HG03135 (cell line): Measurements from ENCODE around the gene NUP98.
"Not testable (repeated sequence)": the region's sequence is repeated elsewhere in the genome, so short reads cannot be mapped to it uniquely, and the experiment has no call there.

ENCODE experiments used
- ATAC-seq: cut with Tn5 transposase; IDR thresholded peaks from one replicate; pipeline ENCODE4 v1.9.1; 2021; ENCODE audit warnings: mild to moderate bottlenecking, moderate library complexity; ENCODE audit not compliant: unreplicated experiment

The NUP98 gene

DNA sequence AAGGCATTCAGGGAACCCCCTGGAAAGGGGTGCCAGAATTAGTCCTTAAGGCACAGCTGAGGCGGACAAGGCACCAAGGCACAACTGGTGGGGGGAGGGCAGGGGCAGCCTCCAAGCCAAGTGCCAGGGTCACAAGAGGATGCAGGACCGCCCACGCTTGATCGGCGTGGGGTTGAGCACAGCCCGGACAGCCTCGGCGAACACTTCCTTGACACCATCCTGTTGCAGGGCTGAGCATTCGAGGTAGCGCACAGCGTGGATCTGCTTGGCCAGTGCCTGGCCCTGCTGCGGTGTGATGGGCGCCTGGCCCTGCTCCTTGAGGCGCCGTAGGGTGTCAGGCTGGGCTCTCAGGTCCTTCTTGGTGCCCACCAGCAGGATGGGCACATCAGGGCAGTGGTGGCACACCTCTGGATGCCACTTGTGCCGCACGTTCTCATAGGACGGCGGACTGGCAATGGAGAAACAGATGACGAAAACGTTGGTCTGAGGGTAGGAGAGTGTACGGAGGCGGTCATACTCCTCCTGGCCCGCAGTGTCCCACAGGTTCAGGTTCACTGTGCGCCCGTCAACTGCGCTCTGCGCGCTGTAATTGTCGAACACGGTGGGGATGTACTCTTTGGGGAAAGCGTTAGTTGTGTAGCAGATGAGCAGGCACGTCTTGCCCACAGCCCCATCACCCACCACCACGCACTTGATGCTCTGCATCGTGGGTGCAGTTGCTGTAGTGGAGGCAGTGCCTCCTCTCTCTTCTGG lies 30.3 kb upstream of the NUP98 start:
- no peak for ATAC-seq

DNA sequence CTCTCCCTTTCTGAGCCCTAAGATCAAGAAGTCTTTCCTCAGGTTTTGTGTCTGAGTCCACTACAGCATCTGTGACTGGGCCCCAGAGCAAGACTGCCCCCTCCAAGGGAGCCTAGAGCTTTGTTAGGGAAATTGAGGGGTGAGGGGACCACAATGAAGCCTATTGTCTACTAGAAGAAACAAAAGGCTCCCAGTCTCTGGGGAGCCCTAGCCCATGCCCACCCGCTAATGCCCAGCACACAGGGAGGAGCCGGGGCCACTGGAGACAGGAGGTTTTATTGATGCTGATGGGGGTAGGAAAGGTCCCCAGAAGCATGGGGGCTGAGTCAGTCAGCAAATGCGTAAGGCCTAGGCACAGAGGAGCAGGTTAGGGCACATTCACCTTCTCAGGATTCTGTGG lies 29.4 kb upstream of the NUP98 start:
- ATAC-seq = no peak

DNA sequence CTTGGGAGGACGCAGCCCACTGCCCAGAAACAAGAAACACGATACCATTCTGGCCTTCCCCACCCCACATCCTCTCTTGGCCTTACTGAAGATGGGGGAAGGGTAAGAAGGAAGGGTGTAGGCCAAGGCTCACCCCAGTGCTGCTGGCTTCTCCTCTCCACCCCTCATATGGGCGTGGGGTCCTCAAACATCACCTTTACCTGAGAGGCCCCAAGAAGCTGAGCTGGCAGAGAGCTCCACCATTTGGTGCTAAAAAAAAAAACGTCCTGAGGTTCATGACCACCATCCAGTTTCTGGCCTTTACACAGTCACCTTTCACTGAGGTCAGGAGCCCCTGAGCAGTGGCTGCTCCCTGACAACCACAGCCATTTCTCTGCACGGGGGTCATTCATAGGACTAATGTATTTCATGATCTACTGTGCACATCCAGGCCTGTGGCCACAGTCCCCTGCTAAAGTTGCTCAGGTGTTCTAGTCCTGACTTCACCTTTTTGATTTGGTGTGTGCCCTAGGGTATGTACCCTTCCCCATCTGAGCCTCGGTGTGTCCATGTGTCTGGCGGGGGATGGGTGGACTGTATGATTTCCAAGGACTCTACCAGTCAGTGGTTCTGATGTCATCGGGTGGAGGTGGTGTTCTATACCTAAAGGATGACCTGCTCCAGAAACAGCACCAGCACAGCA lies 28.3 kb upstream of the NUP98 start:
- ATAC-seq = no peak

DNA sequence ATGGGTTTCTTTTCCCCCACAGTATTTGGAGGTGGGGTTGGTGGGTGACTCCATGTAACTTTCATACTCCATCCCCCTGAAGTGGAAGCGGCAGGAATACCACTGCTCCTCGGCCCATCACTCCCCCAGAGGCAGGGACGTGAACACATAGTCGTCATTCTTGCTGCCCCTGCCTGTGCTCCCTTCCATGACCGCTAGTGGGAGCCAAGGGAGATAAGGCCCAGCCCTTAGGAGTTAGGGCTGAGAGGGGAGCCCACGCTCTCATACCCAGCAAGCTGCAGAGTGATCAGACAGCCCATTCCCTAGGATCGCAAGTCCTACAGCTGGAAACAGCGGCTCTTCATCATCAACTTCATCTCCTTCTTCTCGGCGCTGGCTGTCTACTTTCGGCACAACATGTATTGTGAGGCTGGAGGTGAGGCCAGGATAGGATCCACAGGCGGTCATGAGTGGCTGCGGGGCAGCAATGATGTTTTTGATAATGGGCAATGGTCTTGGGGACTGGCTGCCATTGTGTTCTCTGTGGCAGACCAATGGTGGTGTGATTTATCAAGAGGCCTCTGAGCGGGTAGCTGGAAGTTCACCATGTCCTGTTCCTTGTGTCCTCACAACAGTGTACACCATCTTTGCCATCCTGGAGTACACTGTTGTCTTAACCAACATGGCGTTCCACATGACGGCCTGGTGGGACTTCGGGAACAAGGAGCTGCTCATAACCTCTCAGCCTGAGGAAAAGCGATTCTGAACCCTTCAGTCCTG lies 27.5 kb upstream of the NUP98 start:
- ATAC-seq = no peak

DNA sequence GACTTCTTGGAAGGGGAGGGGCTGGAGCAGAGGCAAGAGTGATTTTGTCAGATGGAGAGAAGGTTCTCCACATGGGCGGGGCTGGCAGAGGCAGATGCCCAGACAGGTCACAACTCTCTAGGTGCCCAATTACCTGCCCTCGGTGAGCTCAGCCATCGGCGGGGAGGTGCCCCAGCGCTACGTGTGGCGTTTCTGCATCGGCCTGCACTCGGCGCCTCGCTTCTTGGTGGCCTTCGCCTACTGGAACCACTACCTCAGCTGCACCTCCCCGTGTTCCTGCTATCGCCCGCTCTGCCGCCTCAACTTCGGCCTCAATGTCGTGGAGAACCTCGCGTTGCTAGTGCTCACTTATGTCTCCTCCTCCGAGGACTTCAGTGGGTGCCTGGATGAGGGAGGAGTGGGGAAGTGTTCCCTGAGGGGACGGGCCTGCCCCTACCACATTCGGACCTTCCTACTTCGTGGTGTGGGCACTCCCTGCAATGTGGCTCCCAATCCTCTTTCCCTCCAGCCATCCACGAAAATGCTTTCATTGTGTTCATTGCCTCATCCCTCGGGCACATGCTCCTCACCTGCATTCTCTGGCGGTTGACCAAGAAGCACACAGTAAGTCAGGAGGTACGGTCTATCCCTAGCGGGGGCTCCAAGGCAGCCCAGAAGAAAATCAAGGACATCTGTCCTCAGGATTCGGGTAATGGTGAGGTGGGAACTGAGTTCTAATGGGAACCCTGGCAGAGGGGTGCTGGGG lies 26.6 kb upstream of the NUP98 start:
- ATAC-seq = no peak

DNA sequence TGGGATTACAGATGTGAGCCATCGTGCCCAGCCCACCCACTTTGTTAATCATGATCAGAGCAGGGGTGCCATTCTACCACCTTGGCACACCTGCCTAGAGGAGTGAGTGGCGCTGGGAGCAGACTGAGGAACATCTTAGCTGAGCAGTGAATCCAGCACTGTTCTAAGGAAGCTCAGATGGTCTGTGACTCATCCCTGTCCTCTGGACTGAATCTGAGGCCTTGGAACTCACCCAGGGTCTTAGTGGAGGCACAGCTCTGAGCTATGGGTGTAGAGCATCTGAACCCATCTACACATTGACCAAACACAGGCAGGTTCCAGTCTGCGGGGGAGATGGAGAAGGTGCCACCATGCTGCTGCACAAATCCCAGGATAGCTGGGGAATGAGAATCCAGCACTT lies 25.9 kb upstream of the NUP98 start:
- ATAC-seq = no peak

DNA sequence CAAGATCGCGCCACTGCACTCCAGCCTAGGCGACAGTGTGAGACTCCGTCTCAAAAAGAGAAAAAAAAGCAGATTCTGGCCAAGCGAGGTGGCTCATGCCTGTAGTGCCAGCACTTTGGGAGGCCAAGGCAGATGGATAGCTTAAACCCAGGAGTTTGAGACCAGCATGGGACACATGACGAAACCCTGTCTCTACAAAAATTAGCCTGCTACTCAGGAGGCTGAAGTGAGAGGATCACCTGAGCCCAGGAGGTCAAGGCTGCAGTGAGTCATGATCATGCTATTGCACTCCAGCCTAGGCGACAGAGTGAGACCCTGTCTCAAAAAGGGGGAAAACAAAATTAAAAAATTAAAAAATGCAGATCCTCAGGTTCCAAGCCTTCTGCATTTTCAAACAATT lies 25.0 kb upstream of the NUP98 start:
- no peak for ATAC-seq

DNA sequence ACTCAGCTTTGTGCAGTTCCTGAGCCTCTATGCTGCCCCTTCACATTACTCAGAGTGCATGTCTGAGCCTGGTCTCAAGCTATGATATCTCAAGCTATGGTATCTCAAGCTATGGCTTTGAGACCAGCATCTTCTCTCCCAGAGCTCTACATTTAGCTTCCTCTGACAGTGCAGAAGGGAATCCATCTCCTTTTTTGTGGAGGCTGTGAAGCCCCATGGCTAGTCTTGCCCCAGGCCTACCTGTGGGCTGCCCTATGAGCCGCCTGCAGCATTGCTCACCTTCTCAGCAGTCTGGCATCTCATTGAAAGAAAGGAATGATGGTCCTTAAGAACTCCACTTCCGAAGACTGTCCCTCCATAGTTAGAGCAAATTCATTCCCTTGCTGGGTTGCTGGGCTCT lies 23.6 kb upstream of the NUP98 start:
- no peak for ATAC-seq

DNA sequence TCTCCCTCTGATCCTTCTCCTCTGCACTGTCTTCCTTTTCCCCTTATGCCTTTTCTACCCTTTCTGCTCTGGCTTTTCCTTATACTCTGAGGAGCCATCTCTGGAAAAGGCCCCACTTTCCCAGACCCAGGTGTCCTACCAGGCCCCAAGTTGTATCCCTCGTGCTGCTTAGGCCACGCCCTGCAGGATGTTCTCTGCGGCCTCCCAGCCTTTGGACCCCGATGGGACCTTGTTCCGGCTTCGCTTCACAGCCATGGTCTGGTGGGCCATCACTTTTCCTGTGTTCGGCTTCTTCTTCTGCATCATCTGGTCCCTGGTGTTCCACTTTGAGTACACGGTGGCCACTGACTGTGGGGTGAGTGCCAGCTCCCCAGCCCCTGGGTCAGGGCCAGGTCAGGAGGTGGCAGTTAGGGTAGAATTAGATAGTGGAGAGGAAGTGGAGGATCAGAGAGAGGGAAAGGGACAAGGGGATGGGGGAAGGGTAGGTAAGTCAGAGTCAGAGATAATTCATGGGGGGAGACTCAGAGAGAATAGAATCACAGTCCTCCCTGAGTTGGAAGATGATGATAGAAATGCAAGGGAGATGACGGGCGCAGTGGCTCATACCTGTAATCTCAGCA lies 19.9 kb upstream of the NUP98 start:
- no peak for ATAC-seq

DNA sequence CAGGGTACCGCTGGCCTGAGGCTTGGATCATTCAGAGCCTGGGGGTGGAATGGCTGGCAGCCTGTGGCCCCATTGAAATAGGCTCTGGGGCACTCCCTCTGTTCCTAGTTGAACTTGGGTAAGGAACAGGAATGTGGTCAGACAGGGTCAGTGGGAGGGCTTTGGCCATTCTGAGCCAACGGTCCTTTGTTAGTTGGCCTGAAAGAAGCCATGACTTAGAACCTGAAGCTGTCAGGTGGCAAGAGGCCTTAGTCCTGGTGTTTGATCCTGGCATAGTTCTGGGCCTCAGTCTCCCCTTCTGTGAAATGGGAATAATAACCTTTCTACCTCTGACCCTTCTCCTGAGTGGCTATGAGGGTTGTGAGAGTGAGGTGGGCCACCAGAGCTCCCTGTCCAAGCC lies 19.3 kb upstream of the NUP98 start:
- no peak for ATAC-seq

DNA sequence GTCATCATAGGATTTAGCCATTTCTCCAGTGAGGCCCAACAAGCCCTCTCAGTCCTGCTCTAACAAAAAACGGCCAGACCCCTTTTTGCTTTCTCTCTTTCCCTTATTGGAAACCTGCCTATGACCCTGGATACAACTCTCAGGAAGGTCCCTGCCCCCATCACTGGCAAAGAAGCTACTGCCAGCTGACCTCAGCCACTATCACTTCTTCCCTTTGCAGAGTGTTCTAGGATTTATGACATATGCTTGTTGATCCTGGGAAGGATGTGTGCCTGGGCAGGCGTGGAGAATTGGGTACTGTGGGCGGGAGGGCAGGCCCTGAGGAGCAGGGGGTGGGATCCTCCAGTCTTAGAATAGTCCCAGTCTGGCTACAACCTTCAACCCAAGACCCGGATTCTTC lies 18.5 kb upstream of the NUP98 start:
- no peak for ATAC-seq

DNA sequence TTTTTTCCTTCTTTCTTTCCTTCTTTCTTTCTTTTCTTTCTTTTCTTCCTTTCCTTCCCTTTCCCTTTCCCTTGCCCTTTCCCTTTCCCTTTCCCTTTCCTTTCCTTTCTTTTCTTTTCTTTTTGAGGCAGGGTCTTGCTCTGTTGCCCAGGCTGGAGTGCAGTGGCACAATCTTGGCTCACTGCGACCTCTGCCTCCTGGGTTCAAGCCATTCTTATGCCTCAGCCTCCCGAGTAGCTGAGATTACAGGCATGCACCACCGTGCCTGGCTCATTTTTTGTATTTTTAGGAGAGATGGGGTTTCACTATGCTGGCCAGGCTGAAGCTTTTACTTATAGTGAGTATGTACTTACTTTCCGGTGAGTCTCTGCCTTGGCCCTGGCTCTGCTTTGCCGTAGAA lies 17.5 kb upstream of the NUP98 start:
- not testable (repeated sequence) for ATAC-seq

DNA sequence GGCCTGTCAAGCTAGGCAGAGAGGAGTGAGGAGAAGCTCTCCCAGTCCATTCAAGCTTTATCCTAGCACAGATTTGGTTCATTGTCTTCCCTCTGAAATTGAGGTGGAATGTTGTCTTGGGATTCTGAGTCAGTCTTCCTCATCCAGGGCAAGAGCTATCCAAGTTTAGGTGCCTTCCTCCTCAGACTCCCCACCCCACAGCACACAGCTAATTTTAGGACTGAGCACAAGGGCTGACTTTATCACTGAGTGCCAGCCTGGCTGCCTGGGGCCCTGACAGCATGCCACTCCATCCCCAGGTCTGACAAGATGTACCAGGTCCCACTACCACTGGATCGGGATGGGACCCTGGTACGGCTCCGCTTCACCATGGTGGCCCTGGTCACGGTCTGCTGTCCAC lies 13.6 kb upstream of the NUP98 start:
- no peak for ATAC-seq

DNA sequence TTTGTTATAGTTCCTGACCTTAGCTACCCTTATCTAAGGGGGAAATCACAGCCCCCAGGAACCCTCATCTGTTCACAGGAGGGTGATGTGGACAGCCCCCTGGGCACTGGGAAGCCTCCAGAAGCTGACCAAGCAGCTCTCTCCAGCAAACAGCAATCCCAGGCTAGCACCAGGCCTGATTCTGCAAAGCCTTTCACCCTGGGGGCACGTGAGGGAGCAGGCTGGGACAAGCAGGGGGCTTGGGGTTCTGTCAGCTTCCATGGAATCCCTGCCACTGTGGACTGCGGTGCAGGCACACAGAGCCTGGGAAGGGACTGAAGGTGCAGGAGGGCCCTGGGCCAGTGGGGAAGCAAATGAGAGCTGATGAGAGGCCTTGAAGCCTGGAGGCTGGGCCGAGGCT lies 13.1 kb upstream of the NUP98 start:
- ATAC-seq = no peak

DNA sequence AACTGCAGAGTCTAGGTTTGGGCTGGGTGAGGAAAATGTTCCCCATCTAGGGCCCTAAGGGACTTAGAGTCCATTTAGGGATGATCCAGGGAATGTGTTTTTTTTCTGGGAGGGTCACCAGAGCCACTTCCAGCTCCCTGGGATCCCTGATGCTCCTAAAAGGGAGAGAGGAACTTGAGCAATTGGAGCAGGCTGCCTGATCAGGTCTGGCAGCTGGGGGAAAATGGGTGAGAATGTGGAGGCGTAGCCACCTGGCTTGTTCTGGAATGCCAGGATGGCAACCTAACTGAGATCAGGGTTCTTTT lies 12.2 kb upstream of the NUP98 start:
- no peak for ATAC-seq

DNA sequence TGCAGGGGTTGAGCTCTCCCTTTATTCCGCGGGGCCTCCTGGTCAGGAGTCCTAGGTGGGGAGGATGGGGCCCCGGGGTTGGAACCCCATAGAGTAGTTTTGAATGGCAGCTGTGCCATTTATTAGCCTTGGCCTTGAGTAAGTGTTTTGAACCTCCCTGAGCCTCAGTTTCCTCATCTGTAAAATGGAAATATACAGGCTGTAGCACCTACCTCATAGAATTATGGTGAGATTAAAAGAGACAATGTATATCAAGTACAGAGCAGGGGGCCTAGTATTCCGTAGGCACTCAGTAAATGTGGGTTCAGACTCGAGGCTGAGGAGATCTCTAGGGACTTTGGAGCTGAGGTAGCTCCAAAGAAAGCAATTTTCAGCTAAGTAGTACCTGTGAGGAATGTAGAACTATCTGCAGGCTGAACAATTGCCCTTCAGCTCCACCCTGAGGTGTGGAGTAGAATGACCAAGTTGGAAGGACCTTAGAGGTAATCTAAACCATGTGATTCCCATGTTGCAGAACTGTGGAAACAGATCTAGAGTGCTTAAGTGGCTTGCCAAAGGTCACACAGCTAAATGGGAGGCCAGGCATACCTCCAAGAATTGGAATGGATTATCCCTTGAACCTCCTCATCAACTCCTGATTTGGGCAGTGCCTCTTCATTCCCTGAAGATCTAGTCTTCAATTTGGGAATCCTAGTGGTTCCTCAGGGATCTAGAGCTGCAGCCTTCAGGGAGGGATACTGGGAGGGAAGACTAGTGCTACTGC lies 11.7 kb upstream of the NUP98 start:
- ATAC-seq = peak; percentile 78

DNA sequence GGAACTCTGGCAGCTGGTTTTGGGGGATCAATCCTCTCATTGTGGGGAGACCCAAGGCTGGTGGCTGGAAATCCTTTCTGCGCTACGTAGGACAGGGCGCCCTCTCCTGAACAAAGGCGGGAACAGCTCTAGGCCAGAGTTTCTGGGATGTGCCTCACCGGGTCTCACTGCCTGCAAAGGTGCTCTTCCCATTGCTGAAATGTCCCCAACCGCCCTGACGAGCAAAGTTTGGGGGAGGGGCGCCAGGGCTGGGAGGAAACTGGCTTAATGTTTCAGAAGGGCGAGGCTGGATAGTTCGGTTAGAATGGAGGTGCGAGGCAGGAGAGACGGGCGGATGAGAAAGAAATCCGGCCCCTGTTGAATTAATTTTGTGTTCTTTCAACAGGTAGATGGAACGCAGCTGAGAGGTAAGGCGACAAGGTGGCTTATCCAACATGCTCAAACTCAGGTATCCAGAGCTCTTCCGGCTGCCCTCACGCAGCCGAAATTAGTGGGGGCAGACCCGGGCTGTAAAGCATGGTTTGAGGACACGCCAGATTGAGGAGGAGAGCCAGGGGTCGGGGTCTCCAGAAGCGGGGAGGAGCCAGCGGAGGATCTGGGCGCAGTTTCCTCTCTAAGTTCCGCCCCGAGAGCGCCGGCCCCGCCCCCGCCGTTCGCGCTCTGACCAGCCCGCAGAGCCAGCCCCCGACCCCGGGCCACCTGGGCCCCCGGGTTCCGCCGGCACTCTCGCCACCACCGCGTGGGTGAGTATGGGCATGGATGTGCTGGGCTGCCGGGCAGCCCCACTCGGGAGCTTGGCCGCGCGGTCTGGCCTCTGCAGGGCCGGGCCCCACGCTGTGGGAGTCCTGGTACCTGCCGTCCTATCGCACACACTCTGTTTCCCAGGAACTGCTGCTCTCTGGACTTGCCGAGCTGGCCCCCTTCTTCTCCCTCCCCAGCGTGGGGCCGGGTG lies 10.8 kb upstream of the NUP98 start, which contains the start of gene PGAP2:
Gene PGAP2, plus strand, starts transcription at position 652 of the 952 bp plus-strand sequence. CDS start 2,700 bp downstream, outside the sequence.
- ATAC-seq = peak; percentile 53

DNA sequence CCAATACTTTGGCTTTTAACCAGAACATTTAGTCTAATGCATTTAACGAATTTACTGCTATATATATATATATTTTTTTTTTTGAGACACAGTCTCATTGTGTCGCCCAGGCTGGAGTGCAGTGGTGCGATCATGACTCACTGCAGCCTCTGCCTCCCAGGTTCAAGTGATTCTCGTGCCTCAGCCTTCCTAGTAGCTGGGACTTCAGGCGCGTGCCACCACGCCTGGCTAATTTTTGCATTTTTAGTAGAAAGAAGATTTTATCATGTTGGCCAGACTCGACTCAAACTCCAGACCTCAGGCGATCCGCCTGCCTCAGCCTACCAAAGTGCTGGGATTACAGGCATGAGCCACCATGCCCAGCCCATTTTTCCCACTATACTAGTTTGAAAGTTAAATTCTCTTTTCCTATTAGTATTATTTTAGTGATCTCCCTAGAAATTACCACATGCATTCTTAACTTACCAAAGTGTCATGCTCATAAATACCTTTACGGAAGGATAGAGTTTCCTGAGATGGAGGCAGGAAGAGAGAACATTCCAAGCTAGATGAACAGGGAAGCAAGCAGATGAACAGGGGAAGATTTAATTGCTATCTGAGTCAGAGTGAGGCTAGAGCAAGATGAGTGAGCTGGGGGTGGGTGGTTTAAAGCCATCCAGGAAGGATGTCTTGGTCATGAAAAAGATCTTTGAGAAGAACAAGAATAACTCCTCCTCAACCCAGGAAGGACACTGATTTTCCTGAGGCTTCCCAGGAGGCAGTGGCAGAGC lies 6.6 kb upstream of the NUP98 start:
- no peak for ATAC-seq
